ENCODE measurements around the gene RPL37A.

RPL37A gene

DNA sequence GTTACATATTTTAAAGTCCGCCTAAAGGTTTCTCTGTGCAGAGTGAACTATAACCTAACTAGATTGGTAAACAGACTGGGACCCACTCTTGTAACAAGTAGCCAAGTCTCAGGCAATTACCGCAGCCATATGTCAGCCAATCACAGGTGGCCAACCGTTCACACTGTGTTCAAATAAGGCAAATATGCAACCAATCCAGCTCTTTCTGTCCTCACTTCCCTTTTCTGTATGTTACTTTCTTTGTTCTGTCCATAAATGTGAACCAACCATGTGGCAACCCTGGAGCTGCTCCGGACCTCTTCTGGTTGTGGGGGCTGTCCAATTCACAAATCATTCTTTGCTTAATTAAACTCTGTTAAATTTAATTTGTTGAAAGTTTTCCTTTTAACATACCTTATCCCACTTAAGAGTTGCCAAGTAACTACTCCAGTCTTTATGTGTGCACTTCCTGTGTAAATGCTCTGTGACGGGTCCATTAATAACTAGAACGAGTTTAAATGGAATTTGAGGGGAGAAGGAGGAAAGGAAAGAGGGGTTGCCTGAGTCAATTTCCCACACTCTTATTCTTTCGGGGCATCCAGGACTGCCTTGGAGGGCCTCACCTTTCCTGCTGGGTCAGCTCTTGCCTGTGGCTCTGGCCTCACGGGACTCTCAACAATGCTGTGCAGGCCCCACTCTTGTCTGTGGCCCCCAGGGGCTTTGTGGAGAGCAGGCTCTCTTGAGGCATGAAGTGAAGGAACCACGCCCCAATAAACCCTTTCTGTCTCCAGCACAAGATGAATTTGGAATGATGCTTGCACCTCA, 6.6 kb upstream of the RPL37A start:
- POLR2A ChIA-PET = interaction anchor here (0.6 to 1.2 kb wide), 2 partner anchors 16 to 22 kb away, joined by 3 read pairs; no protein-coding TSS in a partner anchor
- H3K4me1 ChIP-seq (ENCODE audit: control insufficient read depth, insufficient read depth, low read length) = peaks cover 3% of the 10 kb centered on the region; the same call in 1 of the 2 replicates
- no peak for TF ChIP-seq ZNF112 (tag by site-specific recombination; IDR thresholded peaks at IDR 0.05)
- no peak for TF ChIP-seq ZNF600 (tag by site-specific recombination; IDR thresholded peaks at IDR 0.05)
- no peak for TF ChIP-seq ZNF132 (tag by site-specific recombination; IDR thresholded peaks at IDR 0.05; ENCODE audit: borderline replicate concordance)
- TF ChIP-seq, protein P1, sequence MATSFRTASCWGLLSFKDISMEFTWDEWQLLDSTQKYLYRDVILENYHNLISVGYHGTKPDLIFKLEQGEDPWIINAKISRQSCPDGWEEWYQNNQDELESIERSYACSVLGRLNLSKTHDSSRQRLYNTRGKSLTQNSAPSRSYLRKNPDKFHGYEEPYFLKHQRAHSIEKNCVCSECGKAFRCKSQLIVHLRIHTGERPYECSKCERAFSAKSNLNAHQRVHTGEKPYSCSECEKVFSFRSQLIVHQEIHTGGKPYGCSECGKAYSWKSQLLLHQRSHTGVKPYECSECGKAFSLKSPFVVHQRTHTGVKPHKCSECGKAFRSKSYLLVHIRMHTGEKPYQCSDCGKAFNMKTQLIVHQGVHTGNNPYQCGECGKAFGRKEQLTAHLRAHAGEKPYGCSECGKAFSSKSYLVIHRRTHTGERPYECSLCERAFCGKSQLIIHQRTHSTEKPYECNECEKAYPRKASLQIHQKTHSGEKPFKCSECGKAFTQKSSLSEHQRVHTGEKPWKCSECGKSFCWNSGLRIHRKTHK (tag by site-specific recombination; IDR thresholded peaks at IDR 0.05) = no peak
- TF ChIP-seq ZBTB7A (tag by site-specific recombination; IDR thresholded peaks at IDR 0.05; ENCODE audit: low read depth) = no peak
- no peak for TF ChIP-seq ZSCAN23 (tag by site-specific recombination; IDR thresholded peaks at IDR 0.05)
- CTCF ChIA-PET = interaction anchor here (0.6 kb wide), 1 partner anchor 254 kb away, joined by 3 read pairs; no protein-coding TSS in a partner anchor
- H3K36me3 ChIP-seq (ENCODE audit: control insufficient read depth in 2 of 2, insufficient read depth in 1 of 2, low read length in 2 of 2) = no peaks in the 10 kb centered on the region
- H3K27ac ChIP-seq (ENCODE audit: extremely low read depth, low read depth, low read length) = no peak overlapping the region
- no peak overlapping the region for H3K4me3 ChIP-seq (ENCODE audit: low read depth, low read length)
- no peaks in the 10 kb centered on the region for H3K9me3 ChIP-seq (ENCODE audit: control insufficient read depth, insufficient read depth, low read depth, low read length)

GRCh38 chr2:216492597-216493333, 5.9 kb upstream of the RPL37A start:
- Histone ChIP-seq H3K36me3 (ENCODE audit: control insufficient read depth in 2 of 2, insufficient read depth in 1 of 2, low read length in 2 of 2) (no peaks in the 10 kb centered on the region), H3K4me3 (ENCODE audit: low read depth, low read length) (no peak overlapping the region), H3K9me3 (ENCODE audit: control insufficient read depth, insufficient read depth, low read depth, low read length) (no peaks in the 10 kb centered on the region), H3K4me1 (ENCODE audit: control insufficient read depth, insufficient read depth, low read length) (peaks cover 3% of the 10 kb centered on the region; the same call in 1 of the 2 replicates), H3K27ac (ENCODE audit: extremely low read depth, low read depth, low read length) (no peak overlapping the region)
- POLR2A ChIA-PET = interaction anchor here (0.9 to 1.2 kb wide), 2 partner anchors 15 to 81 kb away, joined by 3 read pairs; partner anchors contain the start of gene SMARCAL1
- CTCF ChIA-PET = no interaction called here
- TF ChIP-seq ZNF335 (tag by site-specific recombination; conservative IDR thresholded peaks at IDR 0.05) (peak; percentile 49), ZNF37A (tag by site-specific recombination; IDR thresholded peaks at IDR 0.05) (no peak), ZNF449 (tag by site-specific recombination; IDR thresholded peaks at IDR 0.05) (no peak), REPIN1 (tag by site-specific recombination; IDR thresholded peaks at IDR 0.05; ENCODE audit: low read depth) (no peak), ZNF624 (tag by site-specific recombination; IDR thresholded peaks at IDR 0.05) (no peak), ZNF155 (tag by site-specific recombination; IDR thresholded peaks at IDR 0.05) (no peak), PRDM10 (tag by site-specific recombination; IDR thresholded peaks at IDR 0.05) (peak; percentile 67), GLI4 (tag by site-specific recombination; IDR thresholded peaks at IDR 0.05) (no peak), ZFP37 (tag by site-specific recombination; IDR thresholded peaks at IDR 0.05) (no peak), ZFHX2 (tag by site-specific recombination; conservative IDR thresholded peaks at IDR 0.05) (peak; percentile 84), ZNF23 (tag by site-specific recombination; IDR thresholded peaks at IDR 0.05; ENCODE audit: borderline replicate concordance) (no peak), ZBTB48 (tag by site-specific recombination; IDR thresholded peaks at IDR 0.05) (no peak), IKZF3 (tag by site-specific recombination; IDR thresholded peaks at IDR 0.05) (no peak), GLIS1 (tag by site-specific recombination; IDR thresholded peaks at IDR 0.05) (peak; percentile 86), ZNF629 (tag by site-specific recombination; IDR thresholded peaks at IDR 0.05) (no peak), ZNF600 (tag by site-specific recombination; IDR thresholded peaks at IDR 0.05) (peak; percentile 64; the same call in 1 of the 2 replicates), ZNF341 (tag by site-specific recombination; IDR thresholded peaks at IDR 0.05; ENCODE audit: low read depth) (no peak), ZNF266 (tag by site-specific recombination; IDR thresholded peaks at IDR 0.05; ENCODE audit: low read depth) (no peak), ZNF670 (tag by site-specific recombination; IDR thresholded peaks at IDR 0.05; ENCODE audit: low read depth) (no peak)
- TF ChIP-seq, protein P2, sequence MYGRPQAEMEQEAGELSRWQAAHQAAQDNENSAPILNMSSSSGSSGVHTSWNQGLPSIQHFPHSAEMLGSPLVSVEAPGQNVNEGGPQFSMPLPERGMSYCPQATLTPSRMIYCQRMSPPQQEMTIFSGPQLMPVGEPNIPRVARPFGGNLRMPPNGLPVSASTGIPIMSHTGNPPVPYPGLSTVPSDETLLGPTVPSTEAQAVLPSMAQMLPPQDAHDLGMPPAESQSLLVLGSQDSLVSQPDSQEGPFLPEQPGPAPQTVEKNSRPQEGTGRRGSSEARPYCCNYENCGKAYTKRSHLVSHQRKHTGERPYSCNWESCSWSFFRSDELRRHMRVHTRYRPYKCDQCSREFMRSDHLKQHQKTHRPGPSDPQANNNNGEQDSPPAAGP (tag by site-specific recombination; IDR thresholded peaks at IDR 0.05) = no peak

All from HEK293 (cell line).